ENCODE results near the gene CYP3A7. TPM values are rescaled to one million over a fixed set of nuclear protein-coding genes. Genes with fewer than 3 reads are reported as not detected.
"Not testable (repeated sequence)": the region's sequence is repeated elsewhere in the genome, so short reads cannot be mapped to it uniquely, and the experiment has no call there.

Gene CYP3A7
- total RNA-seq, 2 experiments from 2014 or later: not detected

DNA sequence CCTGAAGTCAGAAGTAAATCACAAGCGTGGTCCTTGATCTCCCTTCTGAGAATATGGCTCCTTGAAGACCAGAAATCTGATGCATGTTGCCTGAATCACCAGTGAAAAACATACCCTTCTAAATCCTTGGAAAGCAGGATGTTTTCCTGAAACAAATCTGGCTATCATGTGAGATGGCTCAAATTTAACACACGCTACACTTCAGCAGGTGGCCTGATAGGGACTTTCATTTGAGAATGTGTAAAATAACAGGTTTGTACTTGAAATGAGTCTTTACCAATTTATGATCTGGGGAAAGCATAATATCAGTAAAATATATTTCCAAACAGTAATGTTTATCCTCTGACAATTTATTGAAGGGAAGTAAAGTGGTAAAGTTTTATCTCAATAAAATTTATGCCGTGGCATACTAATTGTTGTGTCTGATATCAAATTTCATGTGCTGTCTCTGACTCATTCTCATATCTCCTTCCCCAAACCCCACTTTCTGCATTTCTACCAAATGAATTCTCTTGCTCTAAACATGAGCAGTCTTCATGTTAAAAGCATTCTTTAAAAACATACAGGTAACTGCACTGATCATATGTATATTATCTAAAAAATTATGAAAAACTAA is 31.6 kb upstream of the CYP3A7 start:
- Mint-ChIP-seq H3K9me3 (peaks cover 3% of the 10 kb centered on the region), H3K27me3 (peaks cover 18% of the 10 kb centered on the region), H3K27ac (no peak overlapping the region), H3K36me3 (ENCODE audit: low read depth) (no peaks in the 10 kb centered on the region), H3K4me3 (no peak overlapping the region), H3K4me1 (ENCODE audit: low read depth) (peaks cover 14% of the 10 kb centered on the region)
- ATAC-seq: no peak
- intact Hi-C loops (cut with micrococcal nuclease): no loop called here
- CTCF ChIA-PET: no interaction called here
- POLR2A ChIA-PET: no interaction called here
- no peak for DNase-seq
- TF ChIP-seq CTCF (IDR thresholded peaks at IDR 0.05): no peak

DNA sequence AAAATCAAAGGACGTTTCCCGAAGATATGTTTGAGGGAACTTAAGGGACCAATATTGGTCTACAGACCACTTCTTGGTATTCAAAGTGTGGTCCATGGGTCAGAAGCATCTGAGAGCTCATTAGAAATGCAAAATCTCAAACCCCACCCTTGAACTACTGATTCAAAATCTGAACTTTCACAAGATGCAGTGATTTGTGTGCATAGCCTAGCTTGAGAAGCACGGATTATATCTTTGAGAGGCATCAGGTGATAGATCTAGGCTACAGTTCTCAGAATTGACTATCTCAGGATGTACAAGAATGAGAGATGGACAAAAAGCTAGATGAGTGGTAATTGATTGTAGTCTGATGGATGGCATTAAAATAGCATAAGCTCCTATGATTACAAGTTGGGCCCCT is 29.5 kb upstream of the CYP3A7 start:
- no peak overlapping the region for H3K27ac Mint-ChIP-seq
- peaks cover 2% of the 10 kb centered on the region for H3K27me3 Mint-ChIP-seq
- CTCF ChIA-PET: interaction anchor here (0.8 to 1.2 kb wide), 2 partner anchors 8 to 1428 kb away, joined by 3 read pairs; no protein-coding TSS in a partner anchor
- DNase-seq: no peak
- H3K4me1 Mint-ChIP-seq (ENCODE audit: low read depth): peaks cover 14% of the 10 kb centered on the region
- H3K4me3 Mint-ChIP-seq: no peak overlapping the region
- H3K9me3 Mint-ChIP-seq: no peaks in the 10 kb centered on the region
- no peaks in the 10 kb centered on the region for H3K36me3 Mint-ChIP-seq (ENCODE audit: low read depth)
- POLR2A ChIA-PET: no interaction called here
- TF ChIP-seq CTCF (IDR thresholded peaks at IDR 0.05): no peak
- intact Hi-C loops (cut with micrococcal nuclease): no loop called here
- no peak for ATAC-seq

GRCh38 chr7:99762680-99763327 is 27.8 kb upstream of the CYP3A7 start:
- ATAC-seq (no peak), DNase-seq (no peak)
- no peaks in the 10 kb centered on the region for H3K9me3 Mint-ChIP-seq
- H3K4me3 Mint-ChIP-seq: no peak overlapping the region
- no peak for TF ChIP-seq CTCF (IDR thresholded peaks at IDR 0.05)
- H3K4me1 Mint-ChIP-seq (ENCODE audit: low read depth): peaks cover 6% of the 10 kb centered on the region
- H3K27ac Mint-ChIP-seq: no peak overlapping the region
- CTCF ChIA-PET: no interaction called here
- POLR2A ChIA-PET: no interaction called here
- H3K27me3 Mint-ChIP-seq: no peaks in the 10 kb centered on the region
- intact Hi-C loops (cut with micrococcal nuclease): no loop called here
- no peaks in the 10 kb centered on the region for H3K36me3 Mint-ChIP-seq (ENCODE audit: low read depth)

DNA sequence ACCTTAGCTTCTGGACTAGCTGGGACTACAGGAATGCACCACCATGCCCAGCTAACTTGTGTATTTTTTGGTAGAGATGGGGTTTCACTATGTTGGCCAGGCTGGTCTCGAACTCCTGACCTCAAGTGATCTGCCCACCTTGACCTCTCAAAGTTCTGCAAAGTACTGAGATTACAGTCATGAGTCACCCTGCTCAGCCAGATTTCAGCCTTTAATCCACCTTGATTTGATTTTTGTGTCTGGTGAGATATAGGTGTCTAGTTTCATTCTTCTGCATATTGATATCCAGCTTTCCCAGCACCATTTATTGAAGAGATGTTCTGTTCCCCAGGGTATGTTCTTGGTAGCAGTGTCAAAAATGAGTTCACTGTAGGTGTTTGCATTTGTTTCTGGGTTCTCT is 20.1 kb upstream of the CYP3A7 start:
- Mint-ChIP-seq H3K9me3 (no peaks in the 10 kb centered on the region), H3K4me3 (no peak overlapping the region), H3K27me3 (no peaks in the 10 kb centered on the region), H3K4me1 (ENCODE audit: low read depth) (no peaks in the 10 kb centered on the region), H3K27ac (no peak overlapping the region), H3K36me3 (ENCODE audit: low read depth) (no peaks in the 10 kb centered on the region)
- no peak for DNase-seq
- CTCF ChIA-PET: no interaction called here
- POLR2A ChIA-PET: no interaction called here
- no peak for ATAC-seq
- TF ChIP-seq CTCF (IDR thresholded peaks at IDR 0.05): no peak
- intact Hi-C loops (cut with micrococcal nuclease): no loop called here

GRCh38 chr7:99752356-99752755 is 17.4 kb upstream of the CYP3A7 start:
- POLR2A ChIA-PET: no interaction called here
- Mint-ChIP-seq H3K36me3 (ENCODE audit: low read depth) (no peaks in the 10 kb centered on the region), H3K27ac (no peak overlapping the region), H3K27me3 (no peaks in the 10 kb centered on the region), H3K4me1 (ENCODE audit: low read depth) (no peaks in the 10 kb centered on the region), H3K9me3 (no peaks in the 10 kb centered on the region), H3K4me3 (no peak overlapping the region)
- ATAC-seq: no peak
- CTCF ChIA-PET: no interaction called here
- no peak for DNase-seq
- intact Hi-C loops (cut with micrococcal nuclease): no loop called here
- TF ChIP-seq CTCF (IDR thresholded peaks at IDR 0.05): no peak

- H3K4me1 Mint-ChIP-seq (ENCODE audit: low read depth); ATAC-seq; CTCF ChIA-PET; H3K36me3 Mint-ChIP-seq (ENCODE audit: low read depth); POLR2A ChIA-PET; H3K27me3 Mint-ChIP-seq; H3K27ac Mint-ChIP-seq; H3K9me3 Mint-ChIP-seq; DNase-seq; intact Hi-C loops (cut with micrococcal nuclease); H3K4me3 Mint-ChIP-seq: not testable (repeated sequence)
These were observed 16.5 kb upstream of the CYP3A7 start for GRCh38 chr7:99751322-99752052.
